PC-9 (cell line): ENCODE results near the gene PSMC3IP. TPM values are rescaled to one million over a fixed set of nuclear protein-coding genes. Genes with fewer than 3 reads are reported as not detected.
A peak's percentile ranks its signal among the peaks of the same experiment; 100 is the strongest.

Experiments
- BruUV-seq: library from RNA; stranded (reverse); fragments of 400-500 nt; replicated peaks from 2 replicates; lab custom pipeline; 2021; lab: Mats Ljungman, UMichigan
- CTCF ChIA-PET: fragments of 300-600 bp; sonication (Branson Sonifier 250); formaldehyde crosslinking; loops from one replicate; lab custom pipeline; 2022; ENCODE audit warnings: antibody characterized with exemption; lab: Charles Lee
- POLR2A ChIA-PET: fragments of 300-600 bp; sonication (Branson Sonifier 250); formaldehyde crosslinking; loops from one replicate; lab custom pipeline; 2022; ENCODE audit warnings: antibody characterized with exemption; ENCODE audit not compliant: unreplicated experiment; lab: Charles Lee
- DNase-seq, 2 experiments: peaks; one replicate each; pipeline versions ENCODE4 v3.0.0 to v3.0.0-alpha.2; 2015 to 2022; ENCODE audit warnings: mixed read lengths in 1 of 2
- H2AFZ ChIP-seq: fragments of 200-600 bp; sonication (generic); 2 replicates; pipeline ENCODE4 v1.8.1; 2017; ENCODE audit warnings: antibody characterized with exemption
- H3F3A ChIP-seq: fragments of 200-600 bp; sonication (generic); 2 replicates; pipeline ENCODE4 v1.8.1; 2017; ENCODE audit warnings: antibody characterized with exemption, mild to moderate bottlenecking, low read depth; ENCODE audit not compliant: insufficient read depth
- H3K27ac ChIP-seq: fragments of 200-600 bp; sonication (generic); 2 replicates; pipeline ENCODE4 v1.6.1; 2016; ENCODE audit warnings: mixed run types
- H3K27me3 ChIP-seq: fragments of 200-600 bp; sonication (generic); 2 replicates; pipeline ENCODE4 v1.6.1; 2016; ENCODE audit warnings: low read depth, mixed run types; ENCODE audit not compliant: insufficient read depth
- H3K36me3 ChIP-seq: fragments of 200-600 bp; sonication (generic); 2 replicates; pipeline ENCODE4 v1.6.1; 2016; ENCODE audit warnings: low read depth, mixed run types
- H3K4me1 ChIP-seq: fragments of 200-600 bp; sonication (generic); replicated peaks from 2 replicates; pipeline ENCODE4 v1.6.1; 2016; ENCODE audit warnings: mixed run types; ENCODE audit not compliant: insufficient read depth
- H3K4me2 ChIP-seq: fragments of 200-600 bp; sonication (generic); 2 replicates; pipeline ENCODE4 v1.6.1; 2017; ENCODE audit warnings: mixed run types
- H3K4me3 ChIP-seq: fragments of 200-600 bp; sonication (generic); 2 replicates; pipeline ENCODE4 v1.6.1; 2016; ENCODE audit warnings: mixed run types
- H3K79me2 ChIP-seq: fragments of 200-600 bp; sonication (generic); 2 replicates; pipeline ENCODE4 v1.6.1; 2017; ENCODE audit warnings: low read depth, mixed run types
- H3K9me2 ChIP-seq: fragments of 200-600 bp; sonication (generic); 2 replicates; pipeline ENCODE4 v1.8.1; 2017; ENCODE audit warnings: mild to moderate bottlenecking; ENCODE audit not compliant: insufficient read depth
- H3K9me3 ChIP-seq: fragments of 200-600 bp; sonication (generic); 2 replicates; pipeline ENCODE4 v1.8.1; 2016; ENCODE audit warnings: low read depth; ENCODE audit not compliant: insufficient read depth
- H4K20me1 ChIP-seq: fragments of 200-600 bp; sonication (generic); 2 replicates; pipeline ENCODE4 v1.8.1; 2017; ENCODE audit not compliant: insufficient read depth
- EZH2 ChIP-seq: fragments of 200-600 bp; sonication (generic); IDR thresholded peaks from 2 replicates; pipeline ENCODE4 v1.8.0; 2017; ENCODE audit warnings: antibody characterized with exemption, low read depth
- intact Hi-C: fragments of 100-400 bp; cut with micrococcal nuclease; formaldehyde crosslinking; loops from one replicate; pipeline ENCODE4 v1.10.0; 2022; ENCODE audit not compliant: unreplicated experiment
- total RNA-seq: library from RNA; stranded (reverse); gene quantifications from 2 replicates; pipeline ENCODE4 v1.2.3, GENCODE V29; 2021
- TF ChIP-seq, protein P1 (sequence below): fragments of 200-600 bp; sonication (generic); conservative IDR thresholded peaks from 2 replicates; pipeline ENCODE4 v1.6.1; 2017; ENCODE audit warnings: mixed run types, antibody characterized with exemption, mild to moderate bottlenecking, moderate library complexity

Gene PSMC3IP
- total RNA-seq, 1 experiment from 2014 or later = 13.4 TPM

DNA sequence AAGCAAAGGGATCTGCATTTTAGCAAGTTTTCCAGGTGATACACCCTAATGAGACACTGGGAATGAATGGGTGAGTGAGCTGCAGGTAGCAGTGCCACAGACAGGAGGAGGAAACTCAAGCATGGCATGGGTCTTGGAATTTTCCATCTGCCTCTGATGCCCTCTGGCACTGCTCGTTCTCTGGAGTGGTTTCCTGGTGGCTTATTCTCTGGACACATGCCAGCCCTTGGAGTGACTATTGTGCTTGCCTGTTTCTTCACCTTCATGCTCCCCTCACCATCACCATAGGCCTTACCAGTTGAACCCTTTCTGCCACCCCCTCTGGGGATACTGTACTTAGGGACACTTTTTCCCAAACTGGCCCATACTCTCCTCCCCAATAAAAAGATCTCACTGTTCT is 14.0 kb downstream of the PSMC3IP start:
- peaks cover 54% of the 10 kb centered on the region for H3K79me2 ChIP-seq

DNA sequence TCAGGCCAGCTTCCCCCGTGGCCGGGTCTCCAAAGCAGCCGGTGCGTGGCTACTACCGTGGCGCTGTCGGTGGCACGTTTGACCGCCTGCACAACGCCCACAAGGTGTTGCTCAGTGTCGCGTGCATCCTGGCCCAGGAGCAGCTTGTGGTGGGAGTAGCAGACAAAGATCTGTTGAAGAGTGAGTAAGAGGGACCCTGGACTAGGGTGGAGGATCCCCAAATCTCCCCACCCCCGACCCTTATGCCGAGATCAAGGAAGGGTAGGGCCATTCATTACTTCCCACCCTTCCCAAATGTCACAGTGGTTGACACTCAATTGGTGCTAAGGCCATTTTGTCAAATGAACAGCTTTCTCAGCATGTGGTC is 14.4 kb downstream of the PSMC3IP start:
- peaks cover 50% of the 10 kb centered on the region for H3K79me2 ChIP-seq
- no peaks in the 10 kb centered on the region for H3K27me3 ChIP-seq
- peaks cover 15% of the 10 kb centered on the region for H3K36me3 ChIP-seq
- no peak overlapping the region for H2AFZ ChIP-seq
- intact Hi-C loops = loop anchor here (2.0 kb wide), 1 partner anchor 26 kb away; the partner anchor contains the start of gene NAGLU
- no TSS peak for BruUV-seq
- peak overlapping the region; percentile 81 for H3K27ac ChIP-seq
- H3K4me2 ChIP-seq = peak overlapping the region; percentile 99
- ChIA-PET CTCF (interaction anchor here (0.7 kb wide), 1 partner anchor 8 kb away, joined by 3 read pairs; no protein-coding TSS in a partner anchor), POLR2A (no interaction called here)
- TF ChIP-seq EZH2 = no peak
- TF ChIP-seq, protein P1, sequence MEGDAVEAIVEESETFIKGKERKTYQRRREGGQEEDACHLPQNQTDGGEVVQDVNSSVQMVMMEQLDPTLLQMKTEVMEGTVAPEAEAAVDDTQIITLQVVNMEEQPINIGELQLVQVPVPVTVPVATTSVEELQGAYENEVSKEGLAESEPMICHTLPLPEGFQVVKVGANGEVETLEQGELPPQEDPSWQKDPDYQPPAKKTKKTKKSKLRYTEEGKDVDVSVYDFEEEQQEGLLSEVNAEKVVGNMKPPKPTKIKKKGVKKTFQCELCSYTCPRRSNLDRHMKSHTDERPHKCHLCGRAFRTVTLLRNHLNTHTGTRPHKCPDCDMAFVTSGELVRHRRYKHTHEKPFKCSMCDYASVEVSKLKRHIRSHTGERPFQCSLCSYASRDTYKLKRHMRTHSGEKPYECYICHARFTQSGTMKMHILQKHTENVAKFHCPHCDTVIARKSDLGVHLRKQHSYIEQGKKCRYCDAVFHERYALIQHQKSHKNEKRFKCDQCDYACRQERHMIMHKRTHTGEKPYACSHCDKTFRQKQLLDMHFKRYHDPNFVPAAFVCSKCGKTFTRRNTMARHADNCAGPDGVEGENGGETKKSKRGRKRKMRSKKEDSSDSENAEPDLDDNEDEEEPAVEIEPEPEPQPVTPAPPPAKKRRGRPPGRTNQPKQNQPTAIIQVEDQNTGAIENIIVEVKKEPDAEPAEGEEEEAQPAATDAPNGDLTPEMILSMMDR = no peak
- H3K9me2 ChIP-seq = no peaks in the 10 kb centered on the region
- DNase-seq = no peak
- no peaks in the 10 kb centered on the region for H3K9me3 ChIP-seq
- H3K4me3 ChIP-seq = peak overlapping the region; percentile 81
- peaks cover 32% of the 10 kb centered on the region for H3K4me1 ChIP-seq
- H3F3A ChIP-seq = peaks cover 64% of the 10 kb centered on the region
- no peaks in the 10 kb centered on the region for H4K20me1 ChIP-seq

More for the DNA sequence above, 14.0 kb downstream of the PSMC3IP start:
- ChIA-PET POLR2A (no interaction called here), CTCF (interaction anchor here (0.7 kb wide), 1 partner anchor 9 kb away, joined by 3 read pairs; no protein-coding TSS in a partner anchor)
- no TSS peak for BruUV-seq
- Histone ChIP-seq H3K36me3 (peaks cover 15% of the 10 kb centered on the region), H3K9me2 (no peaks in the 10 kb centered on the region), H3F3A (peaks cover 64% of the 10 kb centered on the region), H3K9me3 (no peaks in the 10 kb centered on the region), H3K4me2 (peak overlapping the region; percentile 99), H3K4me1 (peaks cover 32% of the 10 kb centered on the region), H2AFZ (no peak overlapping the region), H3K27ac (peak overlapping the region; percentile 81), H3K27me3 (no peaks in the 10 kb centered on the region), H4K20me1 (no peaks in the 10 kb centered on the region), H3K4me3 (peak overlapping the region; percentile 81)
- peak; percentile 72 to 92 for DNase-seq
- TF ChIP-seq, protein P1 = no peak
- no peak for TF ChIP-seq EZH2
- intact Hi-C loops = loop anchor here (2.0 kb wide), 1 partner anchor 27 kb away; the partner anchor contains the start of gene NAGLU

DNA sequence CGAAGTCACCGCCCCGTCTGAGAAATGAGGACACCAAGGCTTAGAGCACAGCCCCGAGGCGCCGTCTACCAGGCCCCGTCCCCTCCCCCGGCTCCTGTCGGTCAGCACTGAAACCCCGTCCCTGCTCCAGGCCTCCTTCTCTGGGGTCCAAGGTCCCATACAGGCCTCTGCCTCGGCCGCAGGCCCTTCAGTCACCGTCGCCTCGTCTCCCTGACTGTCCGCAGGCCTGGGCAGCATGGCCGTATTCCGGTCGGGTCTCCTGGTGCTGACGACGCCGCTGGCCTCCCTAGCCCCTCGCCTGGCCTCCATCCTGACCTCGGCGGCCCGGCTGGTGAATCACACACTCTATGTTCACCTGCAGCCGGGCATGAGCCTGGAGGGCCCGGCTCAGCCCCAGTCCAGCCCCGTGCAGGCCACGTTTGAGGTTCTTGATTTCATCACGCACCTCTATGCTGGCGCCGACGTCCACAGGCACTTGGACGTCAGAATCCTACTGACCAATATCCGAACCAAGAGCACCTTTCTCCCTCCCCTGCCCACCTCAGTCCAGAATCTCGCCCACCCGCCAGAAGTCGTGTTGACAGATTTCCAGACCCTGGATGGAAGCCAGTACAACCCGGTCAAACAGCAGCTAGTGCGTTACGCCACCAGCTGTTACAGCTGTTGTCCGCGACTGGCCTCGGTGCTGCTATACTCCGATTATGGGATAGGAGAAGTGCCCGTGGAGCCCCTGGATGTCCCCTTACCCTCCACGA is 15.0 kb downstream of the PSMC3IP start:
- Histone ChIP-seq H3K27ac (peak overlapping the region; percentile 81), H4K20me1 (no peaks in the 10 kb centered on the region), H3K9me2 (no peaks in the 10 kb centered on the region), H3K4me2 (peak overlapping the region; percentile 99), H3K79me2 (peaks cover 44% of the 10 kb centered on the region), H2AFZ (peak overlapping the region; percentile 90), H3K27me3 (no peaks in the 10 kb centered on the region), H3K4me3 (peak overlapping the region; percentile 81), H3K36me3 (peaks cover 15% of the 10 kb centered on the region), H3F3A (peaks cover 64% of the 10 kb centered on the region), H3K9me3 (no peaks in the 10 kb centered on the region), H3K4me1 (peaks cover 28% of the 10 kb centered on the region)
- intact Hi-C loops = loop anchor here (2.0 kb wide), 1 partner anchor 26 kb away; the partner anchor contains the start of gene NAGLU
- POLR2A ChIA-PET = no interaction called here
- TF ChIP-seq EZH2 = no peak
- TF ChIP-seq, protein P1 = no peak
- CTCF ChIA-PET = no interaction called here
- DNase-seq = no peak
- BruUV-seq = TSS peak; percentile 56
